GM23338 (cell line): Measurements from ENCODE around the gene CDKAL1. TPM values are rescaled to one million over a fixed set of nuclear protein-coding genes. Genes with fewer than 3 reads are reported as not detected.

ENCODE experiments used
- ATAC-seq: fragments of 200-7000 bp; cut with Tn5 transposase; 3 replicates; pipeline ENCODE4 v1.9.1; 2020
- DNase-seq: peaks from one replicate; pipeline ENCODE4 v3.0.0-alpha.2; 2015; ENCODE audit warnings: low spot score
- H2AFZ ChIP-seq: fragments of 200-600 bp; sonication (generic); 2 replicates; pipeline ENCODE4 v1.8.0; 2016; ENCODE audit warnings: antibody characterized with exemption, mild to moderate bottlenecking, moderate library complexity
- H3F3A ChIP-seq: fragments of 200-600 bp; sonication (generic); replicated peaks from 2 replicates; pipeline ENCODE4 v1.8.0; 2017; ENCODE audit warnings: antibody characterized with exemption, mixed run types, low read depth
- H3K27ac ChIP-seq: fragments of 200-600 bp; sonication (generic); 2 replicates; pipeline ENCODE4 v1.6.1; 2016; ENCODE audit warnings: low read depth
- H3K27me3 ChIP-seq: fragments of 200-600 bp; sonication (generic); 2 replicates; pipeline ENCODE4 v1.8.0; 2016; ENCODE audit warnings: mild to moderate bottlenecking, mixed run types, moderate library complexity; ENCODE audit not compliant: insufficient read depth
- H3K36me3 ChIP-seq: fragments of 200-600 bp; sonication (generic); 2 replicates; pipeline ENCODE4 v1.8.0; 2016; ENCODE audit warnings: mild to moderate bottlenecking; ENCODE audit not compliant: insufficient read depth
- H3K4me1 ChIP-seq: fragments of 200-600 bp; sonication (generic); 2 replicates; pipeline ENCODE4 v1.8.0; 2016; ENCODE audit warnings: mild to moderate bottlenecking, moderate library complexity; ENCODE audit not compliant: insufficient read depth
- H3K4me2 ChIP-seq: fragments of 200-600 bp; sonication (generic); 2 replicates; pipeline ENCODE4 v1.7.1; 2017; ENCODE audit warnings: mixed run types
- H3K4me3 ChIP-seq: fragments of 200-600 bp; sonication (generic); 2 replicates; pipeline ENCODE4 v1.6.1; 2016; ENCODE audit warnings: mixed run types
- H3K79me2 ChIP-seq: fragments of 200-600 bp; sonication (generic); replicated peaks from 2 replicates; pipeline ENCODE4 v1.8.0; 2017; ENCODE audit warnings: mild to moderate bottlenecking; ENCODE audit not compliant: insufficient read depth
- H3K9me2 ChIP-seq: fragments of 200-600 bp; sonication (generic); 2 replicates; pipeline ENCODE4 v1.8.0; 2017; ENCODE audit not compliant: insufficient read depth
- H4K20me1 ChIP-seq: fragments of 200-600 bp; sonication (generic); replicated peaks from 2 replicates; pipeline ENCODE4 v1.8.0; 2017; ENCODE audit warnings: mild to moderate bottlenecking; ENCODE audit not compliant: insufficient read depth
- H3K27ac Mint-ChIP-seq: 2 replicates; pipeline ENCODE4 v1.8.0; 2020; ENCODE audit warnings: inconsistent platforms, mild to moderate bottlenecking, moderate library complexity, mixed read lengths
- H3K27me3 Mint-ChIP-seq: 3 replicates; pipeline ENCODE4 v1.8.0; 2022; ENCODE audit warnings: low read depth, mild to moderate bottlenecking, moderate library complexity, mixed read lengths, inconsistent platforms; ENCODE audit not compliant: insufficient read depth, poor library complexity
- H3K36me3 Mint-ChIP-seq: 3 replicates; pipeline ENCODE4 v1.8.0; 2021; ENCODE audit warnings: low read depth, mild to moderate bottlenecking, inconsistent platforms, moderate library complexity, mixed read lengths
- H3K4me1 Mint-ChIP-seq: 3 replicates; pipeline ENCODE4 v1.8.0; 2020; ENCODE audit warnings: mild to moderate bottlenecking, inconsistent platforms, mixed read lengths
- H3K4me3 Mint-ChIP-seq: 3 replicates; pipeline ENCODE4 v1.8.0; 2021; ENCODE audit warnings: moderate library complexity, mild to moderate bottlenecking, inconsistent platforms, mixed read lengths
- H3K9me3 Mint-ChIP-seq: 3 replicates; pipeline ENCODE4 v1.8.0; 2020; ENCODE audit warnings: moderate library complexity, mild to moderate bottlenecking, inconsistent platforms, mixed read lengths
- CREB1 ChIP-seq: fragments of 250-450 bp; sonication (Bioruptor Pico); IDR thresholded peaks from 2 replicates; pipeline ENCODE4 v1.5.0; 2020; ENCODE audit warnings: low read depth, mild to moderate bottlenecking, moderate library complexity
- CTCF ChIP-seq, 2 experiments: fragments of 200-600 bp in 1 of 2; sonication (generic) in 1 of 2; conservative IDR thresholded peaks; 2 replicates each; pipeline versions ENCODE4 v1.5.1 to v1.6.1; 2016 to 2017; ENCODE audit warnings: antibody characterized with exemption in 2 of 2, low read depth in 2 of 2, mild to moderate bottlenecking in 2 of 2, moderate library complexity in 1 of 2
- ETS1 ChIP-seq: IDR thresholded peaks from 2 replicates; pipeline ENCODE4 v1.6.1; 2016; ENCODE audit warnings: antibody characterized with exemption
- EZH2 ChIP-seq: fragments of 200-600 bp; sonication (generic); IDR thresholded peaks from one replicate; pipeline ENCODE4 v1.8.0; 2017; ENCODE audit warnings: antibody characterized with exemption, mild to moderate bottlenecking, low read depth; ENCODE audit not compliant: unreplicated experiment
- EZH2phosphoT487 ChIP-seq: fragments of 200-600 bp; sonication (generic); IDR thresholded peaks from one replicate; pipeline ENCODE4 v1.8.1; 2018; ENCODE audit warnings: antibody characterized with exemption; ENCODE audit not compliant: unreplicated experiment
- NANOG ChIP-seq: IDR thresholded peaks from 2 replicates; pipeline ENCODE4 v1.6.1; 2016; ENCODE audit warnings: antibody characterized with exemption, borderline replicate concordance
- POLR2AphosphoS5 ChIP-seq: IDR thresholded peaks from 2 replicates; pipeline ENCODE4 v1.6.1; 2016; ENCODE audit warnings: antibody characterized with exemption, low read depth
- STAT1 ChIP-seq: IDR thresholded peaks from one replicate; pipeline ENCODE4 v1.6.1; 2016; ENCODE audit warnings: antibody characterized with exemption; ENCODE audit not compliant: unreplicated experiment
- ZNF114 ChIP-seq: fragments of 250-450 bp; sonication (Bioruptor Pico); IDR thresholded peaks from 2 replicates; pipeline ENCODE4 v1.5.0; 2020; ENCODE audit warnings: mild to moderate bottlenecking, moderate library complexity
- ZNF331 ChIP-seq: fragments of 250-450 bp; sonication (Bioruptor Pico); IDR thresholded peaks from 2 replicates; pipeline ENCODE4 v1.5.0; 2020; ENCODE audit warnings: low read depth, mild to moderate bottlenecking, moderate library complexity
- ZNF462 ChIP-seq: fragments of 250-450 bp; sonication (Bioruptor Pico); IDR thresholded peaks from 2 replicates; pipeline ENCODE4 v1.5.0; 2020; ENCODE audit warnings: mild to moderate bottlenecking, moderate library complexity
- polyA plus RNA-seq: library from polyadenylated mRNA; unstranded; fragments of >200 nt; fragmentation: Nextera tagmentation; extraction: Ambion mirVana; gene quantifications from 2 replicates; pipeline ENCODE4 v1.2.1, GENCODE V29; 2016
- total RNA-seq: library from RNA; depleted of rRNA; stranded (reverse); fragments of >200 nt; shearing (Covaris generic); gene quantifications from 2 replicates; pipeline ENCODE4 v1.2.3, GENCODE V29; 2014
- TF ChIP-seq, protein P1 (sequence below): IDR thresholded peaks from one replicate; pipeline ENCODE4 v1.6.1; 2018; ENCODE audit warnings: antibody characterized with exemption; ENCODE audit not compliant: unreplicated experiment

CDKAL1 gene
- total and polyA plus RNA-seq, 2 experiments from 2014 or later: 17.8 to 35.0 TPM

DNA sequence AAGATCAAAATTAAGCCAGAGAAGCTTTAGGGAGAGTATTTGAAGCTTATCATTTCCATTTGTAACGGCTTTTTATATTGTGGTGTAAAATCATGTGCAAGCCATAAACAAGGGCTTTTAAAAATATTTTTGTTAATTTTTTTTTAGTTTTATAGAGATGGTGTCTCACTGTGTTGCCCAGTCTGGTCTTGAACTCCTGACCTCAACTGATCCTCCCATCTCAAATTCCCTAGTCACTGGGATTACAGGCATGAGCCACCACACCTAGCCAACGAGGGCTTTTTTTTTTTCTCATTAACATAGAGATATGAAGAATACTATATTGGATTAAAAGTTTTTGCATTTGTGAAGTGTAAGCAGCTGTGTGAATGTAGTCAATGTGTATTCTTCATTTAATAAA lies 29.1 kb downstream of the CDKAL1 start:
- H3K9me2 ChIP-seq: no peaks in the 10 kb centered on the region
- peaks cover 8% of the 10 kb centered on the region; the same call in 1 of the 2 replicates for H3K79me2 ChIP-seq
- H3K4me3 ChIP-seq: no peak overlapping the region
- ATAC-seq (no peak), DNase-seq (no peak)
- no peaks in the 10 kb centered on the region for H3F3A ChIP-seq
- no peaks in the 10 kb centered on the region for H4K20me1 ChIP-seq
- no peak overlapping the region for H3K4me2 ChIP-seq
- no peak overlapping the region for H3K27ac ChIP-seq
- H3K4me3 Mint-ChIP-seq: no peak overlapping the region
- no peaks in the 10 kb centered on the region for H3K27me3 ChIP-seq
- no peak overlapping the region for H3K27ac Mint-ChIP-seq
- no peak overlapping the region for H2AFZ ChIP-seq
- H3K27me3 Mint-ChIP-seq: no peaks in the 10 kb centered on the region
- peaks cover 27% of the 10 kb centered on the region for H3K4me1 ChIP-seq
- peaks cover 22% of the 10 kb centered on the region for H3K4me1 Mint-ChIP-seq
- H3K9me3 Mint-ChIP-seq: no peaks in the 10 kb centered on the region
- peaks cover 6% of the 10 kb centered on the region; the same call in 1 of the 3 replicates for H3K36me3 Mint-ChIP-seq
- no peak for TF ChIP-seq POLR2AphosphoS5
- TF ChIP-seq, protein P1, sequence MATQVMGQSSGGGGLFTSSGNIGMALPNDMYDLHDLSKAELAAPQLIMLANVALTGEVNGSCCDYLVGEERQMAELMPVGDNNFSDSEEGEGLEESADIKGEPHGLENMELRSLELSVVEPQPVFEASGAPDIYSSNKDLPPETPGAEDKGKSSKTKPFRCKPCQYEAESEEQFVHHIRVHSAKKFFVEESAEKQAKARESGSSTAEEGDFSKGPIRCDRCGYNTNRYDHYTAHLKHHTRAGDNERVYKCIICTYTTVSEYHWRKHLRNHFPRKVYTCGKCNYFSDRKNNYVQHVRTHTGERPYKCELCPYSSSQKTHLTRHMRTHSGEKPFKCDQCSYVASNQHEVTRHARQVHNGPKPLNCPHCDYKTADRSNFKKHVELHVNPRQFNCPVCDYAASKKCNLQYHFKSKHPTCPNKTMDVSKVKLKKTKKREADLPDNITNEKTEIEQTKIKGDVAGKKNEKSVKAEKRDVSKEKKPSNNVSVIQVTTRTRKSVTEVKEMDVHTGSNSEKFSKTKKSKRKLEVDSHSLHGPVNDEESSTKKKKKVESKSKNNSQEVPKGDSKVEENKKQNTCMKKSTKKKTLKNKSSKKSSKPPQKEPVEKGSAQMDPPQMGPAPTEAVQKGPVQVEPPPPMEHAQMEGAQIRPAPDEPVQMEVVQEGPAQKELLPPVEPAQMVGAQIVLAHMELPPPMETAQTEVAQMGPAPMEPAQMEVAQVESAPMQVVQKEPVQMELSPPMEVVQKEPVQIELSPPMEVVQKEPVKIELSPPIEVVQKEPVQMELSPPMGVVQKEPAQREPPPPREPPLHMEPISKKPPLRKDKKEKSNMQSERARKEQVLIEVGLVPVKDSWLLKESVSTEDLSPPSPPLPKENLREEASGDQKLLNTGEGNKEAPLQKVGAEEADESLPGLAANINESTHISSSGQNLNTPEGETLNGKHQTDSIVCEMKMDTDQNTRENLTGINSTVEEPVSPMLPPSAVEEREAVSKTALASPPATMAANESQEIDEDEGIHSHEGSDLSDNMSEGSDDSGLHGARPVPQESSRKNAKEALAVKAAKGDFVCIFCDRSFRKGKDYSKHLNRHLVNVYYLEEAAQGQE: no peak
- no peak for TF ChIP-seq NANOG
- TF ChIP-seq ZNF462 (CRISPR knock-in tag): no peak
- no peak for TF ChIP-seq EZH2
- TF ChIP-seq ZNF114 (CRISPR knock-in tag): no peak
- TF ChIP-seq ETS1: no peak
- TF ChIP-seq ZNF331 (CRISPR knock-in tag): no peak
- no peak for TF ChIP-seq STAT1
- no peak for TF ChIP-seq CTCF (conservative IDR thresholded peaks at IDR 0.05; ENCODE audit: low read depth in 2 of 2)
- no peak for TF ChIP-seq CREB1 (CRISPR knock-in tag)
- no peak for TF ChIP-seq EZH2phosphoT487
- H3K36me3 ChIP-seq: no peaks in the 10 kb centered on the region
